Ishikawa (cell line): Measurements from ENCODE around the gene FNBP1.

Experiments
- CEBPB ChIP-seq: IDR thresholded peaks from 2 replicates; pipeline ENCODE4 v1.6.1; 2012
- CREB1 ChIP-seq: IDR thresholded peaks from 2 replicates; pipeline ENCODE4 v1.6.1; 2012; ENCODE audit warnings: low read depth
- EGR1 ChIP-seq: IDR thresholded peaks from 2 replicates; pipeline ENCODE4 v1.6.1; 2012
- EP300 ChIP-seq: IDR thresholded peaks from 2 replicates; pipeline ENCODE4 v1.6.1; 2012; ENCODE audit warnings: borderline replicate concordance
- FOXM1 ChIP-seq: IDR thresholded peaks from 2 replicates; pipeline ENCODE4 v1.6.1; 2012; ENCODE audit warnings: low read depth, borderline replicate concordance
- NFIC ChIP-seq: IDR thresholded peaks from 2 replicates; pipeline ENCODE4 v1.6.1; 2012
- RAD21 ChIP-seq: IDR thresholded peaks from 2 replicates; pipeline ENCODE4 v1.6.1; 2012; ENCODE audit warnings: low read depth
- TAF1 ChIP-seq: IDR thresholded peaks from 2 replicates; pipeline ENCODE4 v1.6.1; 2012; ENCODE audit warnings: low read depth, mild to moderate bottlenecking
- TCF12 ChIP-seq: IDR thresholded peaks from 2 replicates; pipeline ENCODE4 v1.6.1; 2012; ENCODE audit warnings: low read depth
- TEAD4 ChIP-seq: IDR thresholded peaks from 2 replicates; pipeline ENCODE4 v1.6.1; 2012
- YY1 ChIP-seq: IDR thresholded peaks from 2 replicates; pipeline ENCODE4 v1.6.1; 2012; ENCODE audit warnings: low read depth
- ZBTB7A ChIP-seq: IDR thresholded peaks from 2 replicates; pipeline ENCODE4 v1.6.1; 2012; ENCODE audit warnings: low read depth
- TF ChIP-seq, protein P1 (sequence below): IDR thresholded peaks from 2 replicates; pipeline ENCODE4 v1.6.1; 2012
- TF ChIP-seq, protein P2 (sequence below): IDR thresholded peaks from 2 replicates; pipeline ENCODE4 v1.6.1; 2012; ENCODE audit warnings: low read depth, mild to moderate bottlenecking
- TF ChIP-seq, protein P3 (sequence below): IDR thresholded peaks from 2 replicates; pipeline ENCODE4 v1.6.1; 2012

Gene FNBP1

DNA sequence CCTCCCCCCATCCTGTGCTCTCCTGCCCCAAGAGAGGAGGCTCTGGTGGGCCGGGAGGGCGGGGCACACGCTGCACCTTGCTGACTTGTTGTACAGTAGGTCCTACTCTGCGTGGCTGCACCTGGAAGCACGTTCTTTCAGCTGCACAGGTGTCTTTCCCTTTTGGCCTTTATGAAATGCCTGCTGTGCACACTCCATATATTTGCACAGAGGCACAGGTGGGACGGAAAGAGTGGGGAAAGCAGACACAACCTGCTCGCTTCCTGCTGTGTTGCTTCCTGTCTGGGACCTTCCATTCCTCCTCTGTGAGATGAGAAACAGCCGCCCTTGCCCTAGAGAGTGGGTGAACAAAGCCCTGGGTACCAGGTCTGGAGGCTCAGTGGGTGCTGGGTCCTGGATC, 203.0 kb downstream of the FNBP1 start:
- 0 out of 2 replicates have a peak, but pooled peaks have one; percentile 45 for TF ChIP-seq TCF12
- TF ChIP-seq NFIC, result no peak

DNA sequence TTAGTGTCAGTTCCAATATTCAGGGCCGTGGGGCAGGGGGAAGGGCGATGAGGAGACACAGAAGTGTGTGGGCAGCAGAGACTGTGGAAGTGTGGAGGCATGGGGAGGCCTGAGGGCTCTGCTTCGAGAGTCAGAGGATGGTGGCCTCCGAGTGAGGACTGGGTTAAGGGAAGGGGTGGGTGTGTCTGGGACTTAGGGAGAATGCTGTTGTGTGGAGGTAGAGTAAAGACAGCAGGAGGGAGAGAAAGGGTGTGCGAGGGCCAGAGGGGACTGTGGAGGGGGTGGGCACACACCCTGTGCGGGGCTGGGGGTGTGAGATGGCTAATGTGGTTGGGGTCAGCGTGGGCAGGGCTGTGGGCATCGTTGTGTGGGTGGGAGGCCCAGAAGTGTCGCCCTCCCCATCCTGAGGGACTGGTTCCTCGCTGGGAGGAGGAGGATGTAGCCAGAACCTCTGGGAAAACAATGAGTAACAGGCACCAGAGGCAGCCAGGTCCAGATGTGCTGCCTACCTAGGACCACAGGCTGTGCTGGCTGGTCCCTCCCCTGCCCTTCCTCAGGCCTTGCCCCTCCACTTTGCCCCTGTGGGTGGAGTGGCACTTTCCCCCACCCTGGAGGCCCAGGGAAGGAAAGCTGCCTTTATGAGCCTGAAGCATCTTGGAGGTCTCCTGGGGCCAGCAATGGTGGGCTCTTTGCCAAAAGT, 203.5 kb downstream of the FNBP1 start:
- no peak for TF ChIP-seq EGR1
- no peak for TF ChIP-seq RAD21
- no peak for TF ChIP-seq YY1
- TF ChIP-seq, protein P1, sequence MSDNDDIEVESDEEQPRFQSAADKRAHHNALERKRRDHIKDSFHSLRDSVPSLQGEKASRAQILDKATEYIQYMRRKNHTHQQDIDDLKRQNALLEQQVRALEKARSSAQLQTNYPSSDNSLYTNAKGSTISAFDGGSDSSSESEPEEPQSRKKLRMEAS, result no peak
- no peak for TF ChIP-seq ZBTB7A
- TF ChIP-seq FOXM1, result no peak
- no peak for TF ChIP-seq TEAD4
- TF ChIP-seq CREB1, result no peak
- TF ChIP-seq NFIC, result no peak
- TF ChIP-seq, protein P2, sequence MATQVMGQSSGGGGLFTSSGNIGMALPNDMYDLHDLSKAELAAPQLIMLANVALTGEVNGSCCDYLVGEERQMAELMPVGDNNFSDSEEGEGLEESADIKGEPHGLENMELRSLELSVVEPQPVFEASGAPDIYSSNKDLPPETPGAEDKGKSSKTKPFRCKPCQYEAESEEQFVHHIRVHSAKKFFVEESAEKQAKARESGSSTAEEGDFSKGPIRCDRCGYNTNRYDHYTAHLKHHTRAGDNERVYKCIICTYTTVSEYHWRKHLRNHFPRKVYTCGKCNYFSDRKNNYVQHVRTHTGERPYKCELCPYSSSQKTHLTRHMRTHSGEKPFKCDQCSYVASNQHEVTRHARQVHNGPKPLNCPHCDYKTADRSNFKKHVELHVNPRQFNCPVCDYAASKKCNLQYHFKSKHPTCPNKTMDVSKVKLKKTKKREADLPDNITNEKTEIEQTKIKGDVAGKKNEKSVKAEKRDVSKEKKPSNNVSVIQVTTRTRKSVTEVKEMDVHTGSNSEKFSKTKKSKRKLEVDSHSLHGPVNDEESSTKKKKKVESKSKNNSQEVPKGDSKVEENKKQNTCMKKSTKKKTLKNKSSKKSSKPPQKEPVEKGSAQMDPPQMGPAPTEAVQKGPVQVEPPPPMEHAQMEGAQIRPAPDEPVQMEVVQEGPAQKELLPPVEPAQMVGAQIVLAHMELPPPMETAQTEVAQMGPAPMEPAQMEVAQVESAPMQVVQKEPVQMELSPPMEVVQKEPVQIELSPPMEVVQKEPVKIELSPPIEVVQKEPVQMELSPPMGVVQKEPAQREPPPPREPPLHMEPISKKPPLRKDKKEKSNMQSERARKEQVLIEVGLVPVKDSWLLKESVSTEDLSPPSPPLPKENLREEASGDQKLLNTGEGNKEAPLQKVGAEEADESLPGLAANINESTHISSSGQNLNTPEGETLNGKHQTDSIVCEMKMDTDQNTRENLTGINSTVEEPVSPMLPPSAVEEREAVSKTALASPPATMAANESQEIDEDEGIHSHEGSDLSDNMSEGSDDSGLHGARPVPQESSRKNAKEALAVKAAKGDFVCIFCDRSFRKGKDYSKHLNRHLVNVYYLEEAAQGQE, result no peak
- TF ChIP-seq EP300, result no peak
- TF ChIP-seq TCF12, result no peak
- TF ChIP-seq CEBPB, result no peak
- TF ChIP-seq TAF1, result no peak

DNA sequence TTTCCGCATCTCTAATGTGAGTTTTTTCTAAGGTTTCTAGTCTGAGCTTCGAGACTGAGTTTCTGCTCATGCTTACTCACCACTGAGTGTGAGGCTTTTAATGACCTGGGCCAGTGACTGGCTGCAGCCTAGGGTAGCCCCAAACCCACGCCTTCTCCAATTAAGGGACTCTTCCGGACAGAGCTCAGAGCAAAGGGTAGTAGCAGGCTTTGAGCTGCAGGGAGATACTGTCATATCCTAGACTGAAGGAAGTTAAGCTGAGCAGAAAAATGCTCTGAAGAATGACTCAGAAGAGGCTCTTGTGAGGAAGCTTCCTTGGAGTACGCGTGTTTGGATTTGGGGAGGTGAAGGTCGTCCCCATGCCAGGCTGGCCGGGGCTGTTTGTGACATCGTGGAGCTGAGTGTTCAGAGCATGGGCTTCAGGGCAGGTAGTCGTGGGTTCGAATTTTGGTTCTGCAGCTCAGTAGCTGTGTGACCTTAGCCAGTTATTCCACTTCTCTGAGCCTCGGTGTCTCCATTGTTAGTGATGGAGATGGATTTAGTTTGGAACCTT, 204.2 kb downstream of the FNBP1 start:
- TF ChIP-seq, protein P1, result no peak
- TF ChIP-seq CREB1, result no peak
- TF ChIP-seq, protein P3, sequence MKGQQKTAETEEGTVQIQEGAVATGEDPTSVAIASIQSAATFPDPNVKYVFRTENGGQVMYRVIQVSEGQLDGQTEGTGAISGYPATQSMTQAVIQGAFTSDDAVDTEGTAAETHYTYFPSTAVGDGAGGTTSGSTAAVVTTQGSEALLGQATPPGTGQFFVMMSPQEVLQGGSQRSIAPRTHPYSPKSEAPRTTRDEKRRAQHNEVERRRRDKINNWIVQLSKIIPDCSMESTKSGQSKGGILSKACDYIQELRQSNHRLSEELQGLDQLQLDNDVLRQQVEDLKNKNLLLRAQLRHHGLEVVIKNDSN, result no peak
- no peak for TF ChIP-seq ZBTB7A
- TF ChIP-seq, protein P2, result no peak
- no peak for TF ChIP-seq RAD21
- no peak for TF ChIP-seq TAF1
- no peak for TF ChIP-seq CEBPB
- TF ChIP-seq FOXM1, result no peak
- TF ChIP-seq YY1, result no peak
- no peak for TF ChIP-seq EP300
- no peak for TF ChIP-seq NFIC
- TF ChIP-seq EGR1, result no peak
- TF ChIP-seq TCF12, result no peak
- no peak for TF ChIP-seq TEAD4
